SJCRH30 (cell line): ENCODE measurements around the gene ACSL6. TPM values are rescaled to one million over a fixed set of nuclear protein-coding genes. Genes with fewer than 3 reads are reported as not detected.

Experiments
- DNase-seq, 2 experiments: peaks; one replicate each; pipeline ENCODE4 v3.0.0-alpha.2; 2015 to 2020
- H3K27ac ChIP-seq: fragments of 250-450 bp; sonication (Bioruptor Pico); 2 replicates; pipeline ENCODE4 v1.5.1; 2020; ENCODE audit warnings: mild to moderate bottlenecking, moderate library complexity
- H3K27me3 ChIP-seq: fragments of 250-450 bp; sonication (Bioruptor Pico); 2 replicates; pipeline ENCODE4 v1.5.1; 2020; ENCODE audit warnings: mild to moderate bottlenecking, moderate library complexity
- H3K36me3 ChIP-seq: fragments of 250-450 bp; sonication (Bioruptor Pico); 2 replicates; pipeline ENCODE4 v1.5.1; 2020; ENCODE audit warnings: mild to moderate bottlenecking, moderate library complexity
- H3K4me1 ChIP-seq: fragments of 250-450 bp; sonication (Bioruptor Pico); 2 replicates; pipeline ENCODE4 v1.5.1; 2020; ENCODE audit warnings: mild to moderate bottlenecking, moderate library complexity
- H3K4me3 ChIP-seq: fragments of 250-450 bp; sonication (Bioruptor Pico); 2 replicates; pipeline ENCODE4 v1.5.1; 2020; ENCODE audit warnings: mild to moderate bottlenecking, moderate library complexity
- H3K9me3 ChIP-seq: fragments of 250-450 bp; sonication (Bioruptor Pico); replicated peaks from 2 replicates; pipeline ENCODE4 v1.5.1; 2020; ENCODE audit warnings: mild to moderate bottlenecking, moderate library complexity
- total RNA-seq: library from RNA; depleted of rRNA; stranded (reverse); fragments of >200 nt; shearing (Covaris generic); gene quantifications from 2 replicates; pipeline ENCODE4 v1.2.3, GENCODE V29; 2014

The ACSL6 gene
- total RNA-seq, 1 experiment from 2014 or later, result not detected

GRCh38 chr5:131974016-131974415, 37.4 kb downstream of the ACSL6 start:
- Histone ChIP-seq H3K4me1 (no peaks in the 10 kb centered on the region), H3K27me3 (no peaks in the 10 kb centered on the region), H3K9me3 (no peaks in the 10 kb centered on the region), H3K36me3 (no peaks in the 10 kb centered on the region), H3K4me3 (no peak overlapping the region), H3K27ac (no peak overlapping the region)
- DNase-seq, result no peak

GRCh38 chr5:131973089-131973712, 38.3 kb downstream of the ACSL6 start:
- H3K9me3 ChIP-seq, result no peaks in the 10 kb centered on the region
- no peaks in the 10 kb centered on the region for H3K36me3 ChIP-seq
- DNase-seq, result no peak
- H3K4me3 ChIP-seq, result no peak overlapping the region
- H3K27me3 ChIP-seq, result no peaks in the 10 kb centered on the region
- H3K4me1 ChIP-seq, result no peaks in the 10 kb centered on the region
- H3K27ac ChIP-seq, result no peak overlapping the region

GRCh38 chr5:131968396-131968954, 43.0 kb downstream of the ACSL6 start:
- no peak for DNase-seq
- Histone ChIP-seq H3K36me3 (no peaks in the 10 kb centered on the region), H3K9me3 (no peaks in the 10 kb centered on the region), H3K4me1 (no peaks in the 10 kb centered on the region), H3K27me3 (no peaks in the 10 kb centered on the region), H3K27ac (no peak overlapping the region), H3K4me3 (no peak overlapping the region)

- no peak for DNase-seq
- H3K4me1 ChIP-seq, result no peaks in the 10 kb centered on the region
- H3K36me3 ChIP-seq, result no peaks in the 10 kb centered on the region
- no peaks in the 10 kb centered on the region for H3K27me3 ChIP-seq
- no peak overlapping the region for H3K4me3 ChIP-seq
- no peak overlapping the region for H3K27ac ChIP-seq
- H3K9me3 ChIP-seq, result no peaks in the 10 kb centered on the region
These were observed 44.9 kb downstream of the ACSL6 start for GRCh38 chr5:131966551-131966950.

GRCh38 chr5:131965826-131966415, 45.5 kb downstream of the ACSL6 start:
- DNase-seq, result no peak
- no peaks in the 10 kb centered on the region for H3K9me3 ChIP-seq
- H3K36me3 ChIP-seq, result no peaks in the 10 kb centered on the region
- H3K27ac ChIP-seq, result no peak overlapping the region
- H3K27me3 ChIP-seq, result no peaks in the 10 kb centered on the region
- H3K4me3 ChIP-seq, result no peak overlapping the region
- H3K4me1 ChIP-seq, result no peaks in the 10 kb centered on the region

GRCh38 chr5:131959906-131960305, 51.6 kb downstream of the ACSL6 start:
- no peaks in the 10 kb centered on the region for H3K27me3 ChIP-seq
- H3K4me1 ChIP-seq, result no peaks in the 10 kb centered on the region
- no peak overlapping the region for H3K27ac ChIP-seq
- H3K36me3 ChIP-seq, result no peaks in the 10 kb centered on the region
- peak in 1 of 2 experiments; percentile 5 for DNase-seq
- H3K9me3 ChIP-seq, result no peaks in the 10 kb centered on the region
- H3K4me3 ChIP-seq, result no peak overlapping the region

- H3K4me1 ChIP-seq, result no peaks in the 10 kb centered on the region
- no peaks in the 10 kb centered on the region for H3K9me3 ChIP-seq
- no peaks in the 10 kb centered on the region for H3K36me3 ChIP-seq
- DNase-seq, result no peak
- H3K4me3 ChIP-seq, result no peak overlapping the region
- no peak overlapping the region for H3K27ac ChIP-seq
- H3K27me3 ChIP-seq, result no peaks in the 10 kb centered on the region
These were observed 52.3 kb downstream of the ACSL6 start for GRCh38 chr5:131959136-131959535.

GRCh38 chr5:131957721-131958441, 53.6 kb downstream of the ACSL6 start:
- no peak for DNase-seq
- no peaks in the 10 kb centered on the region for H3K27me3 ChIP-seq
- H3K4me1 ChIP-seq, result no peaks in the 10 kb centered on the region
- no peaks in the 10 kb centered on the region for H3K9me3 ChIP-seq
- H3K36me3 ChIP-seq, result no peaks in the 10 kb centered on the region
- no peak overlapping the region for H3K27ac ChIP-seq
- H3K4me3 ChIP-seq, result no peak overlapping the region

- Histone ChIP-seq H3K4me1 (no peaks in the 10 kb centered on the region), H3K4me3 (no peak overlapping the region), H3K9me3 (no peaks in the 10 kb centered on the region), H3K36me3 (no peaks in the 10 kb centered on the region), H3K27me3 (0 out of 2 replicates have a peak, but pooled peaks cover 4% of the 10 kb centered on the region), H3K27ac (no peak overlapping the region)
- DNase-seq, result no peak
These were observed 57.5 kb downstream of the ACSL6 start for GRCh38 chr5:131953969-131954368.

- Histone ChIP-seq H3K9me3 (no peaks in the 10 kb centered on the region), H3K27ac (no peak overlapping the region), H3K4me1 (no peaks in the 10 kb centered on the region), H3K36me3 (no peaks in the 10 kb centered on the region), H3K27me3 (0 out of 2 replicates have a peak, but pooled peaks cover 4% of the 10 kb centered on the region), H3K4me3 (no peak overlapping the region)
- no peak for DNase-seq
These were observed 59.1 kb downstream of the ACSL6 start for GRCh38 chr5:131952301-131952857.

GRCh38 chr5:131950706-131951105, 60.8 kb downstream of the ACSL6 start:
- Histone ChIP-seq H3K9me3 (no peaks in the 10 kb centered on the region), H3K36me3 (no peaks in the 10 kb centered on the region), H3K27ac (no peak overlapping the region), H3K4me3 (no peak overlapping the region), H3K4me1 (no peaks in the 10 kb centered on the region), H3K27me3 (0 out of 2 replicates have a peak, but pooled peaks cover 4% of the 10 kb centered on the region)
- no peak for DNase-seq

GRCh38 chr5:131947445-131947844, 64.0 kb downstream of the ACSL6 start:
- Histone ChIP-seq H3K27me3 (0 out of 2 replicates have a peak, but pooled peaks cover 4% of the 10 kb centered on the region), H3K4me3 (no peak overlapping the region), H3K4me1 (no peaks in the 10 kb centered on the region), H3K27ac (no peak overlapping the region), H3K36me3 (no peaks in the 10 kb centered on the region), H3K9me3 (no peaks in the 10 kb centered on the region)
- no peak for DNase-seq

- no peaks in the 10 kb centered on the region for H3K4me1 ChIP-seq
- H3K36me3 ChIP-seq, result no peaks in the 10 kb centered on the region
- no peak for DNase-seq
- no peaks in the 10 kb centered on the region for H3K9me3 ChIP-seq
- H3K4me3 ChIP-seq, result no peak within 1 kb of the TSS
- no peak within 1 kb of the TSS for H3K27ac ChIP-seq
- no peaks in the 10 kb centered on the region for H3K27me3 ChIP-seq
These were observed 65.8 kb downstream of the ACSL6 start, which contains the start of gene MEIKIN for GRCh38 chr5:131945551-131946168. TSS of gene MEIKIN (minus strand) at chr5:131945663. CDS start at chr5:131945505, 158 bp downstream.

GRCh38 chr5:131944702-131945550, 66.5 kb downstream of the ACSL6 start:
- Histone ChIP-seq H3K27me3 (0 out of 2 replicates have a peak, but pooled peaks cover under 1% of the 10 kb centered on the region), H3K36me3 (no peaks in the 10 kb centered on the region), H3K9me3 (no peaks in the 10 kb centered on the region), H3K4me3 (no peak overlapping the region), H3K4me1 (no peaks in the 10 kb centered on the region), H3K27ac (no peak overlapping the region)
- no peak for DNase-seq
